Activated gamma-delta T cell treated with anti-CD3 and anti-CD28 coated beads, Interleukin-2, amount 50 U/mL, for 16 hours (primary cell): ENCODE measurements around the gene TARS2.

ENCODE experiments used
- DNase-seq: peaks from one replicate; pipeline ENCODE4 v3.0.0-alpha.2; 2020; ENCODE audit warnings: low read depth

Gene TARS2

DNA sequence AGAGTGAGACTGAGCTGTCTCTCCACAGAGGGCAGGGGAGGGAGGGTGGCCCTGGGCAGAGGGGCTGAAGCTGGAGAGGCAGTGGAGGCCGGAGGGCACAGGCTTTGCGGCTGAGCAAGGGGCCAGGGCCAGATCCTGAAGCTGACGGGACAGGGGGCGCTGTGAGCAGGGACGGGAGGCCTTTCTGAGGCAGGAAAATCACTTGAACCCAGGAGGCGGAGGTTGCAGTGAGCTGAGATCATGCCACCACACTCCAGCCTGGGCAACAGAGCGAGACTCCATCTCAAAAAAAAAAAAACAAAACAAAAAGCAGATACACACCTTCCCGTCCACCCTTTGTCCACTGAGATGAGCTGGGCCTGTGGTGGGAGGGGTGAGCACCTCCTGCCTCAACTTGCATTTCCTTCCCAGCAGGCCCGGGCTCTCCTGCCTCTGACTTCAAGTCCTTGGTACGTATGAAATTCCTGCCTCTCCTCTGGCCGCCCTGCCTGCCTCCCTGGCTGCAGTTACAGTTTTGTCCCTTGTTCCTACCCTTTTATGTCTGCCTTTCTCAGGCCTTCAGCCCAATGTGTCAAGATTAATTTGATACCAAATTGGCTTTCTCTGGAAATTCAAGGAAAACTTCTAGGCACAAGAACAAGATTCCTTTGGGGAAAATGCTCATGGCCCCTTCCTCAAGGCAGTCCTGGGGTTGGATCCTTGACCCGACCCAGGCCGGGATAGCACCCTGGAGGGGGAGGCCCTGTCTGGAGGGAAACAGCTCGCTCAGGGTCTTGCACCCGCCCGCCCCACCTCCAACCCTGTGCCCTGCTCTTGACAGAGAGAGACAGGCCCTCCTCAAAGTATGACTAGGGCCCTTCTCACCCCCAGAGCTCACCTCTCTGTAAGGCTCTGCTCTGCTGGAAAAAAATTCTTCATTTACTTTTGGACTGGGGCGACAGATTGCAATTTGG lies 50.8 kb downstream of the TARS2 start:
- no peak for DNase-seq

DNA sequence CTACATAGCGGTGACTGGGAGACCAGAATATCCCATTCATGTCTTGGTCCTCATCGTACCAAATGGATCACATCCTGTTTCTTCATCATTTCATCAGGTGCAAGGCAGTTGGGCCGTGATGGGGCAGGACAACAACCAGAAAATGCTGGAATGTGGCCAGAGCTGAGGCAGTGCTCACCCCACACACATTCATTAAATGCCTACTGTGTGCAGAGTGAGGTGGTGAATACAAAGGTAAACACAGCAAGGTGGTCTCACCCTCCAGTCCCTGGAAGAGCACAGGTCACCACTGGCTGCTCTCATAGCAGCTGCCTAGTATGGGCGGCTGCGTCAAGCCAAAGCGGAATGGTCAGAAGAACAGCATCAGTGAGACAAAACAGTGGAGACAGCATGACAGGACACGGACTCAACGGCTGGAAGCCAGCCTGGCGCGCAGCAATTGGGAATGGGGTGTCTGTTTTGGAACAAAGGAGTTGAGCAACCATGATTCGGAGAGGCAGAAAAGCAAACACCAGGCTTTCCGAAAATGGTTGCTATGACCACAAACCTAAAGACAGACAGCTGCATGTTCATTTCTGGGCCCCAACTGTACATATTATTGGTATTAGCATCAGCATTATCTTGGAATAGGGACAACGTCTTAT lies 56.4 kb downstream of the TARS2 start:
- DNase-seq, result no peak

DNA sequence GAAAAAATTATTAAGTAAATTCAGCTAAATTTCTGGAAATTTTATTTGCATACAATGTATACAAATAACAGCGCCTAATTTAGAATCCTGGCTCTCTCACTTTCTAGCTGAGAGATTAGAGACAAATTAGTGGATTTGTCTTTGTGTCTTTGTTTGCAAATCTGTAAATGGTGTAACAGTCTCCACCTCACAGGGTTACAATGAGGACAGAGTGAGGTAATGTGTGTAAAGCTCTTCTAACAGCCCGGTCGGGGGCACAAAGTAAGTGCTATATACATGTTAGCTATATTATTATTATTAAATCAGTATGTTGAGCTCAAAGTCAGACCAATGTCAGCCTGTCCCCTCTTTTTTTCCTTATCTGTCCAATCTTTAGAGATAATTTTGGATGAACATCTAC lies 57.0 kb downstream of the TARS2 start:
- no peak for DNase-seq

DNA sequence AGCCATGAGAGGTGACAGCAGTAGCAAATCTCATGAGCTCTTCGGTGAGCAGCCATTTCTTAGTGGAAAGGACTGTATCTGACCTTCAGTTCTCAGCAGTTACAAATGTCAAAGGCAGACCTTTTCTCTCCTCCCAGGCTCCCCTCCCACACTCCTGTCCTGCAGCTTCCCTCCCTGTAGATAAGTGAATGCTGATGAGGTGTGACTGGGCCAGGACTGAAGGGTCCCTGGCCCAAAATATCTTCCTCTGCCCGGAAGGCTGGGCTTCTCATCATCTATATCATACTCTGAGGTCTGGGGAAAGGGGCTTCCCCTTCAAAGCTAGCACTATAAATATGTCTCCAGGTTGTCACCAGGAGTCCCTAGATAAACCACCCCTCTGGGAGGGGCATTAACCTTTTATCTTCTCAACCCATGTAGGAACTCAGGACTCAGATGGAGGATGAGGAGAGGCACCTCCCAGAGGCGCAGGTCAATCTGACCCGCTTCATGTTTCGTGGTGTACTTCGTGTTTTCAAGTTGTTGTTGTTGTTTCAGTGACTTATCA lies 58.3 kb downstream of the TARS2 start:
- no peak for DNase-seq

DNA sequence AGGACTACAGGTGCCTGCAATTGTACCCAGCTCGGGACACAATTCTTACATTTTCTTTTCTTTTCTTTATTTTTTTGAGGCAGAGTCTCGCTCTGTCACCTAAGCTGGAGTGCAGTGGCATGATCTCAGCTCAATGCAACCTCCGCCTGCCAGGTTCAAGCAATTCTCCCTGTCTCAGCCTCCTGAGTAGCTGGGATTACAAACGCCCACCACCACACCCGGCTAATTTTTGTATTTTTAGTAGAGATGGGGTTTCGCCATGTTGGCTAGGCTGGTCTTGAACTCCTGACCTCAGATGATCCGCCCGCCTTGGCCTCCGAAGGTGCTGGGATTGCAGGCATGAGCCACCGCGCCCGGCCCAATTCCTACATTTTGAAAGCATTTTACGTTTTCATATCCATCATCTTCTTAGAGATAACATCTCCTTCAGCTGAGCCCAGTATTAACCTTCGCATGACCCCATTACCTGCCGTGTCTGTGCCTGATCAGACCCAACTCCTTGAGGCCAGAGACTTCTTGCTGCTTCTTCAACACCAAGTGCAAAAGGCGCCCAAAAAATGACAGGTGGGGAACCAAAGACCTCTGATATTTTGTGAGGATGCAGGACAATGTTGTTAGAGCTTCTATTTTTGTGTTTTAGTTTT lies 59.2 kb downstream of the TARS2 start:
- DNase-seq, result no peak

DNA sequence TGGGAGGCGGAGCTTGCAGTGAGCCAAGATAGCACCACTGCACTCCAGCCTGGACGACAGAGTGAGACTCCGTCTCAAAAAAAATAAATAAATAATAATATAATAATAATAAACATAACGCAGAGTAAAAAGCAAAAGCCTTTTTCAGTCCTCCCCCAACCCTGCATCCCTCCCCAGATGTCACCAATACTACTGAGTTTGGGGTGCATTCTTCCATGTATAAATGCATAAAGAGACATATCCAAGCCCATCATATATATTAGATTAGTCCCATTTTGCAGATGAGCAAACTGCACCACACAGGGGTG lies 61.1 kb downstream of the TARS2 start:
- DNase-seq, result no peak

DNA sequence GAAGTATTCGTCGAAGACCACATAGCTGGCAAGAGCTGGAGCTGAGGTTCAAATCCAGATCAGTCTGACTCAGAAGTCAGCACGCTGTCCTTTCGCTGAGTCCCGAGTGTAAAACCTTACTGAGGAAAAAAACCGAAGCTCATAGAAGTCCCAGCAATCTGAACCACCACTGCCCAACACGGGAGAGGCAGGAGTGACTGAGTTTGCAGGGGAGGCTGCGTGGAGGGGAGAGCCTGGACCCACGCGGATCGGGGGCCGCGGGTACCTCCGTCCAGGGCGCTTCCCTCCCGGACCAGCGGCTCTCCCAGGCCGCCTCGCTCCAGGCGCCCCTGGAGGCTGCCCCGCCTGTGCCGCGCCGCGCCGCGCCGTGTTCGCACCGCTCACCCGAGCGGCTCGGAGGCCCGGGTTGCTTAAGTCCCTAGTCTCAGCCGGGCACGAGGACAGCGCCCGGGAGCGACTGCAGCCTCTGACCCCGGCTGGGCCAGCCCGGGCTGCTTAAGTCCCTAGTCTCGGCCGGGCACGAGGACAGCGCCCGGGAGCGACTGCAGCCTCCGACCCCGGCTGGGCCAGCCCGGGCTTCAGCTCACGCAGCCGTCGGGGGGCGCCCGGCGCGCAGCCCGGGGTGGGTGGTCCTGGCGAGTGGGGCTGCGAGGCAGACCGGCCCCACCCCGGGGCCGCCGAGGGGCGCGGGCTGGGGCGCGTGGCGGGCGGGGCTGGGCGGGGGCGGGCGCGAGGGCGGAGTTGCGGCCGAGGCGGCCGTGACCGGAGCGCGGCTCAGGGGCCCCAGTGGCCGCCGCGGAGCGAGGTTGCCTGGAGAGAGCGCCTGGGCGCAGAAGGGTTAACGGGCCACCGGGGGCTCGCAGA lies 61.6 kb downstream of the TARS2 start, which contains the start of gene ADAMTSL4:
Gene ADAMTSL4 (plus strand): TSS at position 777 of the 864 bp plus-strand sequence. CDS start 2,881 bp downstream, outside the sequence.
- no peak for DNase-seq

DNA sequence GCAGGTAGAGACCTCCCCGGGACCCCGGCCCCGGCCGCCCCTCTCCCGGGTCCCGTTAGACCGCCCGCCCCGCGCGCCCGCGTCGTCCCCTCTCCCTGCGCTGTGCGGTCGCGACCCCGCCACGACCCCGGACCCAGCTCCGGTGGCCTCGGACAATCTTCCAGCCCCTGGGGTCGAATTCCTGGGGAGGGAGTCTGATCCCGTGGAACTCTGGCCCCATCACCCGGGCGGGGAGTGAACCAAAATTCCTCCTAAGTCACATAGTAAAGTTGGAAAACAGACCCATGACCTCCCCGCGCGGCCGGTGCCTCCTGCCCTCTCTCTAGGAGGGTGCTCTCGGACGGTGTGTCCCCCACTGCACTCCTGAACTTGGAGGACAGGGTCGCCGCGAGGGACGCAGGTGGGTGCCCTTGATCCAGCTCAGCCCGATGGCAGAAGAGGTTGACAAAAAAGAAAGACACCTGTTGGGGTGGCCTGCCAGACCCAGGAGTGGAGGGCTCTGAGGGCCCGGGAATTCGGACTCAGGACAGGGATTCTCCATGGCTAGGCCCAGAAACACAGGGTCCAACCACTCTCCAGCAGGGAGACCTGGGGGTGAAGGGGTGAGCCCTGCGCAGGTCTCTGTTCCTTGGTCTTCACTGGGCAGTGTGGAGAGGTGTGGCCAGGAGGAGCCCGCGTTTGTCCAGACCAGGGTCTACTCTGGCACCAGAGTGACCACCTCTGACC lies 62.4 kb downstream of the TARS2 start:
- DNase-seq, result no peak

DNA sequence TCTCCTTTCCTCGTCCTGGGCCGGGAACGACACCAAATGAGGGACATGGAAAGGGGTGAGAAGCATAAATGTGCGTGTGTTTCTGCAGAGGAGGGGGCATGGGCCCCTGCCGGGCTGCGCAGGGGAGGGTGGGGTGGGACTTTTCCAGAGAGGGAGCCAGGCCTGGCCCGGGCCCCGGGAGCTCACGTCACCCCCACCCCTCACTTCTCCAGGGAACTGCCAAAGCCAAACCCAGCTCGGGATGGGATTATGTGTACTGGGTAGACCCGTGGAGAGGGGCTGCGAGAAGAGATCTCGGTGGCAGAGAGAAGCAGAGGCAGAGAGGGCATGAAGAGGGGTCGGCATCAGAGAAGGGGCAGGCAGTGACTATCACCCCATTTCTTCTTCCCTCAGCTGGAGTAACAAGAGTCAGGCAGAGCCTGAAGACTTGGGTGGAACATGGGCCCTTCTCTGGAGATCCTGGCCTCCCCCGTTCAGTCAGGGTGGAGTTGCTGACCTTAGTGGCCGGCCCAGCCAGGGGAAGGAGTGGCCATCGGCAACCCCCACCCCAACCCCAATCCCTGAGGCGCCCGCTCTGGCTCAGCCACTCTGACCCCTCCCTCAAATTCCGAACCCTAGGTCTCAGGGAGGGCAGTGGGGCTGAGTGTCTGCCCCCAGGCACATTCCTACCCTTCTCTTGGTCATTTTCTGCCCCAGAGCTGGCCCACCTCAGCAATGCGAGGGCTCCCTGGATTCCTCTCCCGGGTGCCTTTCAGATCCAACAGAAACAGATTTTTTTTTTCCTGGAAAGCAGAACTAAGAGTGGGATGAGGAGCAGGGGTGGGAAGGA lies 63.2 kb downstream of the TARS2 start:
- no peak for DNase-seq

DNA sequence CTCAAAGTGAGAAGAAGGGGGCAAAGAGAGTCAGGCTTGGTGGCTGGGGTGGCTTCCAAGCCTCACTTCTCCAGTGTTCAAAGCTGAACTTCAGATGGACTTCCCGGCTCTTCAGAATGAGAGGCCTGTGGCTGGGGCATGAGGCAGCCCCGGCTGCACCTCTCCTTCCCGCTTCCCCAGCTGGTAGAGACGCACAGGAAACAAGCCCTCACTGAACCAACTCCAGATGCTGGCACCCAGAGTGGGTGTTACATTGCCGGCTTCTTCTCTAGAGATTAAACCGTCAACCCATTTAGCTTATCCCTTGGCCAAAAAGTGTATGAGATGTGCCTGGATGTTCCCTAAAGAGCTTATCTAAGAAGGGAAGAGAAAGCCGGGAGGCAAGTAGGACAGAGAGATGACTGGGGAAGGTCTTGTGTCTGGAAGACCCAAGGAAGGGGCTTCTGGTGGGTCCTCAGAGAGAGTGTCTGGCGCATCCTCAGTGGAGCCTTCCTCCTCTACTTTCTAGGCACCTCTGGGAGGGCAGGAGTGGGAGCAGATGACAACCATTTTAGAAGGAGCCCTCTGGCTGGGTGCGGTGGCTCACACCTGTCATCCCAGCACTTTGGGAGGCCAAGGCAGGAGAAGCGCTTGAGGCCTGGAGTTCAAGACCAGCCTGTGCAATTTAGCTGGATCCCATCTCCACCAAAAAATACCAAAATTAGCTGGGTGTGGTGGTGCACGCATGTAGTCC lies 64.0 kb downstream of the TARS2 start:
- DNase-seq, result no peak

DNA sequence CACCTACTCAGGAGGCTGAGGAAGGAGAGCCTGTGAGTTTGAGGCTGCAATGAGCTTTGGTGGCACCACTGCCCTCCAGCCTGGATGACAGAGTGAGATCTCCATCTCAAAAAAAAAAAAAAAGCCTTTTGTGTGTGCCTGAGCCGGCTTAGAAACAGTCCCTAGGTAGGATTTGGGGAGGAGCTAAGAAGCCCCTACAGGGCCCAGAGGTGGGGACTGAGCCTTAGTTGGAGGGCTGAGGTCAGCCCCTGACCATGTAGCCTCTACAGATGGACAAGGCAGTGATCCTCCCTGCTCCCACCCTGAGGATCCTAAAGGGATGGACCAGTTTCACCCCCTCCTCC lies 64.5 kb downstream of the TARS2 start:
- DNase-seq, result no peak

DNA sequence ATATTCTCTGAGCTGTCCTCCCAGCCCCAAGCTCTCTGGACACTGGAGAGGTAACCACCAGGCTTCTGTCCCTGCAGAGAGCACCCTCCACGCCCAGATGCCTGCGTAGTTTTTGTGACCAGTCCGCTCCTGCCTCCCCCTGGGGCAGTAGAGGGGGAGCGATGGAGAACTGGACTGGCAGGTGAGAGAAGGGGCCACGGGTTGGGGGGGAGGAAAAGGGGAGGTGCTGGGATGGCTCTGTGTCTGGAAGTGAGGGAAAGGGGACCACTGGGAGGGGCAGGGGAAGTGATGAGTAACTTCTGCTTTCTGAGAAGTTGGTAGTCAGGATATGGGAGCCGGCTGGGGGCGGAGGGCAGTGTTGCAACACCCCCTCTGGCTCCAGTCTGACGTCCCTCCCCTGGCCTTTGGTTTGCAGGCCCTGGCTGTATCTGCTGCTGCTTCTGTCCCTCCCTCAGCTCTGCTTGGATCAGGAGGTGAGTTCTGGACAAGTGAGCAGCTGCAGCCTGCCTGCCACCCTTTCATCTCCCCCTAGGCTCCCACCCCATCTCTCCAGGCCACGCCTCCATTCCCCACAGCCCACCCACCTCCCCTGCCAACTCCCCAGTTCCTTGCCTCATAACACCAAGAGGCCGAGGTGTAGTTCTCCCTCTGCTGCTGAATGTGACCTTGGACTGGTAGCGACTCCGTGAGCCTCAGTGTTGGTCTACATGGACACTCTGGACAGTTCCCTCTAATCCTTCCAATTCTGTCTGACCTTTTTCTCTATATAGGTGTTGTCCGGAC lies 65.1 kb downstream of the TARS2 start:
- DNase-seq, result no peak

DNA sequence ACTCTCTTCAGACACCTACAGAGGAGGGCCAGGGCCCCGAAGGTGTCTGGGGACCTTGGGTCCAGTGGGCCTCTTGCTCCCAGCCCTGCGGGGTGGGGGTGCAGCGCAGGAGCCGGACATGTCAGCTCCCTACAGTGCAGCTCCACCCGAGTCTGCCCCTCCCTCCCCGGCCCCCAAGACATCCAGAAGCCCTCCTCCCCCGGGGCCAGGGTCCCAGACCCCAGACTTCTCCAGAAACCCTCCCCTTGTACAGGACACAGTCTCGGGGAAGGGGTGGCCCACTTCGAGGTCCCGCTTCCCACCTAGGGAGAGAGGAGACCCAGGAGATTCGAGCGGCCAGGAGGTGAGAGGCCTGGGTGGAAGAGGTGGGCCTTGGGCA lies 65.7 kb downstream of the TARS2 start:
- no peak for DNase-seq

DNA sequence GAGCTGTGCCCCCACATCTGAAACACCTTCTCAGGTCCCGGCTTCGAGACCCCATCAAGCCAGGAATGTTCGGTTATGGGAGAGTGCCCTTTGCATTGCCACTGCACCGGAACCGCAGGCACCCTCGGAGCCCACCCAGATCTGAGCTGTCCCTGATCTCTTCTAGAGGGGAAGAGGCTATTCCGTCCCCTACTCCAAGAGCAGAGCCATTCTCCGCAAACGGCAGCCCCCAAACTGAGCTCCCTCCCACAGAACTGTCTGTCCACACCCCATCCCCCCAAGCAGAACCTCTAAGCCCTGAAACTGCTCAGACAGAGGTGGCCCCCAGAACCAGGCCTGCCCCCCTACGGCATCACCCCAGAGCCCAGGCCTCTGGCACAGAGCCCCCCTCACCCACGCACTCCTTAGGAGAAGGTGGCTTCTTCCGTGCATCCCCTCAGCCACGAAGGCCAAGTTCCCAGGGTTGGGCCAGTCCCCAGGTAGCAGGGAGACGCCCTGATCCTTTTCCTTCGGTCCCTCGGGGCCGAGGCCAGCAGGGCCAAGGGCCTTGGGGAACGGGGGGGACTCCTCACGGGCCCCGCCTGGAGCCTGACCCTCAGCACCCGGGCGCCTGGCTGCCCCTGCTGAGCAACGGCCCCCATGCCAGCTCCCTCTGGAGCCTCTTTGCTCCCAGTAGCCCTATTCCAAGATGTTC lies 66.3 kb downstream of the TARS2 start:
- DNase-seq, result no peak

DNA sequence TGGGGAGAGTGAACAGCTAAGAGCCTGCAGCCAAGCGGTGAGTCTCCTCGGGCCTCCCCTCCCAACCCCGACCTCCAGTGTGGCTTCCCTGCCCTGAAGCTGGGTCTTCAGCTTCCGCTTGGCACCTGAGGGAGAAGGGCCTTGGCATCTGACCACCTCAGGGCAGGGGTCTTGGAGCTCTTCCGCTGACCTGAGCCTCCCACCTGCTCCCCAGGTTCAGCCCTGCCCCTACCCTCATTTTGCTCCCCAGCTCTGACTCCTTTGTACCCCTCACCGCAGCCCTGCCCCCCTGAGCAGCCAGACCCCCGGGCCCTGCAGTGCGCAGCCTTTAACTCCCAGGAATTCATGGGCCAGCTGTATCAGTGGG lies 66.8 kb downstream of the TARS2 start:
- DNase-seq, result no peak

DNA sequence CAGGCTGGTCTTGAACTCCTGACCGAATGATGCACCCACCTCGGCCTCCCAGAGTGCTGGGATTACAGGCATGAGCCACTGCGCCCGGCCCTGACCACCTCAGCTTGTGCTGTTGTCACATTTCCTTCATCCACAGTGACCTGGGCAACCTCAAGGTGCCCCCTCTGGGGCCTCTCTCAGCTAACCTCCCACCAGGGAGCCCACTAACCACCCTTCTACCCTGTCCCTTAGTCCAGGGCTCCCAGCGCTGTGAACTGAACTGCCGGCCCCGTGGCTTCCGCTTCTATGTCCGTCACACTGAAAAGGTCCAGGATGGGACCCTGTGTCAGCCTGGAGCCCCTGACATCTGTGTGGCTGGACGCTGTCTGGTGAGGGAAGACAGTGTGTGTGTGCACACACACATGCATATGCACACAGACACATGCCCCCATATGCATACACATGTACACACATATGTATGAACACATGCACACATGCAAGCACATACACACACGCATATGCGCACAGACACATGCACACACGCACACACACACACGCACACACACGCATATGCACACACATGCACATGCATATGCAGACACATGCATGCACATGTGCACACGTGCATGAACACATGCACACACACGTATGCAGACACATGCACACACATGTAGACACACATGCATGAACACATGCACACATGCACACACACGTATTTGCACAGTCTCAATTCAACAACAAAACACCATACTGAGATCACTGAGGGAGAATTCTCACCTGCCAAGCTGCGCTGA lies 68.2 kb downstream of the TARS2 start:
- no peak for DNase-seq
